Neural cell (in vitro differentiated cells): Measurements from ENCODE around the gene PPM1G. TPM values are rescaled to one million over a fixed set of nuclear protein-coding genes. Genes with fewer than 3 reads are reported as not detected.
A peak's percentile ranks its signal among the peaks of the same experiment; 100 is the strongest.

Experiments used
- H2AFZ ChIP-seq: fragments of 200-600, 300-800 bp; sonication (generic), shearing (Covaris generic); 2 replicates; pipeline ENCODE4 v1.6.0; 2014; ENCODE audit warnings: low read depth, mild to moderate bottlenecking, antibody characterized with exemption, low read length, moderate library complexity
- H3F3A ChIP-seq: fragments of 200-600 bp; shearing (Covaris generic); 2 replicates; pipeline ENCODE4 v1.6.1; 2016; ENCODE audit warnings: mild to moderate bottlenecking, moderate library complexity, mixed read lengths, antibody characterized with exemption, low read length; ENCODE audit not compliant: insufficient read depth, poor library complexity, severe bottlenecking
- H3K27ac ChIP-seq: fragments of 200-600, 300-800 bp; sonication (generic), shearing (Covaris generic); 2 replicates; pipeline ENCODE4 v1.5.1; 2014; ENCODE audit warnings: mild to moderate bottlenecking, low read length, moderate library complexity
- H3K27me3 ChIP-seq: fragments of 300-800, 200-600 bp; sonication (generic), shearing (Covaris generic); 2 replicates; pipeline ENCODE4 v1.6.0; 2014; ENCODE audit warnings: mild to moderate bottlenecking, low read depth, low read length, moderate library complexity; ENCODE audit not compliant: insufficient read depth
- H3K36me3 ChIP-seq: fragments of 300-800, 200-600 bp; sonication (generic), shearing (Covaris generic); 2 replicates; pipeline ENCODE4 v1.5.1; 2014; ENCODE audit warnings: mild to moderate bottlenecking, antibody characterized with exemption, low read length, moderate library complexity; ENCODE audit not compliant: insufficient read depth
- H3K4me2 ChIP-seq: fragments of 300-800, 200-600 bp; sonication (generic), shearing (Covaris generic); 2 replicates; pipeline ENCODE4 v1.6.0; 2014; ENCODE audit warnings: mild to moderate bottlenecking, low read length
- H3K4me3 ChIP-seq: fragments of 300-800, 200-600 bp; sonication (generic), shearing (Covaris generic); 2 replicates; pipeline ENCODE4 v1.5.1; 2014; ENCODE audit warnings: mild to moderate bottlenecking, low read length, moderate library complexity
- H3K79me2 ChIP-seq: fragments of 200-600 bp; shearing (Covaris generic); replicated peaks from 2 replicates; pipeline ENCODE4 v1.6.0; 2014; ENCODE audit warnings: mild to moderate bottlenecking, low read length, moderate library complexity; ENCODE audit not compliant: insufficient read depth
- H3K9ac ChIP-seq: fragments of 300-800, 200-600 bp; sonication (generic), shearing (Covaris generic); 2 replicates; pipeline ENCODE4 v1.6.1; 2016; ENCODE audit warnings: mild to moderate bottlenecking, low read length, mixed read lengths
- H3K9me2 ChIP-seq: fragments of 200-600 bp; shearing (Covaris generic); 2 replicates; pipeline ENCODE4 v1.6.1; 2016; ENCODE audit warnings: mild to moderate bottlenecking, low read length, mixed read lengths; ENCODE audit not compliant: insufficient read depth
- H3K9me3 ChIP-seq: fragments of 200-600, 300-800 bp; sonication (generic), shearing (Covaris generic); 2 replicates; pipeline ENCODE4 v1.6.1; 2016; ENCODE audit warnings: mild to moderate bottlenecking, mixed run types, low read length, moderate library complexity, mixed read lengths
- H4K20me1 ChIP-seq: fragments of 200-600 bp; shearing (Covaris generic); 2 replicates; pipeline ENCODE4 v1.6.1; 2016; ENCODE audit warnings: mild to moderate bottlenecking, mixed run types; ENCODE audit not compliant: insufficient read depth
- EP300 ChIP-seq: fragments of 450-650 bp; conservative IDR thresholded peaks from 2 replicates; pipeline ENCODE4 v1.6.1; 2014; ENCODE audit warnings: antibody characterized with exemption, mild to moderate bottlenecking, moderate library complexity; ENCODE audit not compliant: poor library complexity, severe bottlenecking
- EZH2 ChIP-seq: fragments of 200-600, 300-800 bp; shearing (Covaris generic), sonication (generic); IDR thresholded peaks from 2 replicates; pipeline ENCODE4 v1.6.1; 2014; ENCODE audit warnings: antibody characterized with exemption, low read length, borderline replicate concordance, mild to moderate bottlenecking; ENCODE audit not compliant: insufficient read depth, poor library complexity, severe bottlenecking
- MXI1 ChIP-seq: fragments of 450-650 bp; conservative IDR thresholded peaks from 2 replicates; pipeline ENCODE4 v1.6.1; 2014; ENCODE audit warnings: antibody characterized with exemption, mild to moderate bottlenecking; ENCODE audit not compliant: poor library complexity, severe bottlenecking
- POLR2AphosphoS5 ChIP-seq: IDR thresholded peaks from 2 replicates; pipeline ENCODE4 v1.6.1; 2012
- RAD21 ChIP-seq: fragments of 450-650 bp; conservative IDR thresholded peaks from 2 replicates; pipeline ENCODE4 v1.6.1; 2014; ENCODE audit warnings: antibody characterized with exemption, mild to moderate bottlenecking, moderate library complexity
- REST ChIP-seq: IDR thresholded peaks from 2 replicates; pipeline ENCODE4 v1.6.1; 2012; ENCODE audit warnings: borderline replicate concordance
- SMC3 ChIP-seq: fragments of 450-650 bp; conservative IDR thresholded peaks from 2 replicates; pipeline ENCODE4 v1.6.1; 2014; ENCODE audit warnings: antibody characterized with exemption, mild to moderate bottlenecking, moderate library complexity; ENCODE audit not compliant: poor library complexity
- TAF1 ChIP-seq: IDR thresholded peaks from 2 replicates; pipeline ENCODE4 v1.6.1; 2012; ENCODE audit warnings: low read depth
- polyA minus RNA-seq: library from RNA; depleted of rRNA, polyadenylated mRNA; stranded (reverse); fragments of >200 nt; gene quantifications from 2 replicates; pipeline ENCODE4 v1.2.3, GENCODE V29; 2014
- polyA plus RNA-seq: library from polyadenylated mRNA; depleted of rRNA; stranded (reverse); fragments of >200 nt; gene quantifications from 2 replicates; pipeline ENCODE4 v1.2.3, GENCODE V29; 2014
- TF ChIP-seq, protein P1 (sequence below): fragments of 450-650 bp; IDR thresholded peaks from 2 replicates; pipeline ENCODE4 v1.5.1; 2014; ENCODE audit warnings: antibody characterized with exemption, mild to moderate bottlenecking, moderate library complexity; ENCODE audit not compliant: poor library complexity, severe bottlenecking

PPM1G gene, protein sequence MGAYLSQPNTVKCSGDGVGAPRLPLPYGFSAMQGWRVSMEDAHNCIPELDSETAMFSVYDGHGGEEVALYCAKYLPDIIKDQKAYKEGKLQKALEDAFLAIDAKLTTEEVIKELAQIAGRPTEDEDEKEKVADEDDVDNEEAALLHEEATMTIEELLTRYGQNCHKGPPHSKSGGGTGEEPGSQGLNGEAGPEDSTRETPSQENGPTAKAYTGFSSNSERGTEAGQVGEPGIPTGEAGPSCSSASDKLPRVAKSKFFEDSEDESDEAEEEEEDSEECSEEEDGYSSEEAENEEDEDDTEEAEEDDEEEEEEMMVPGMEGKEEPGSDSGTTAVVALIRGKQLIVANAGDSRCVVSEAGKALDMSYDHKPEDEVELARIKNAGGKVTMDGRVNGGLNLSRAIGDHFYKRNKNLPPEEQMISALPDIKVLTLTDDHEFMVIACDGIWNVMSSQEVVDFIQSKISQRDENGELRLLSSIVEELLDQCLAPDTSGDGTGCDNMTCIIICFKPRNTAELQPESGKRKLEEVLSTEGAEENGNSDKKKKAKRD
- polyA plus RNA-seq (99.0 and 107 TPM in 2 replicates), polyA minus RNA-seq (91.1 and 95.6 TPM in 2 replicates)

- H3K9ac ChIP-seq: peak within 1 kb of the TSS; percentile 82
- H3K36me3 ChIP-seq: no peaks in the 10 kb centered on the region
- H3K9me2 ChIP-seq: no peaks in the 10 kb centered on the region
- H3F3A ChIP-seq: no peaks in the 10 kb centered on the region
- H3K27ac ChIP-seq: peak within 1 kb of the TSS; percentile 83
- H2AFZ ChIP-seq: peak within 1 kb of the TSS; percentile 78
- no peaks in the 10 kb centered on the region for H3K9me3 ChIP-seq
- H3K4me3 ChIP-seq: peak within 1 kb of the TSS; percentile 90
- no peaks in the 10 kb centered on the region for H4K20me1 ChIP-seq
- H3K4me2 ChIP-seq: peak within 1 kb of the TSS; percentile 97
- peaks cover 37% of the 10 kb centered on the region for H3K79me2 ChIP-seq
- TF ChIP-seq SMC3 (no peak), RAD21 (peak; percentile 26), EZH2 (no peak), EP300 (peak; percentile 21), POLR2AphosphoS5 (peak; percentile 91), REST (peak; percentile 45), TAF1 (peak; percentile 65), MXI1 (peak; percentile 91)
- TF ChIP-seq, protein P1, sequence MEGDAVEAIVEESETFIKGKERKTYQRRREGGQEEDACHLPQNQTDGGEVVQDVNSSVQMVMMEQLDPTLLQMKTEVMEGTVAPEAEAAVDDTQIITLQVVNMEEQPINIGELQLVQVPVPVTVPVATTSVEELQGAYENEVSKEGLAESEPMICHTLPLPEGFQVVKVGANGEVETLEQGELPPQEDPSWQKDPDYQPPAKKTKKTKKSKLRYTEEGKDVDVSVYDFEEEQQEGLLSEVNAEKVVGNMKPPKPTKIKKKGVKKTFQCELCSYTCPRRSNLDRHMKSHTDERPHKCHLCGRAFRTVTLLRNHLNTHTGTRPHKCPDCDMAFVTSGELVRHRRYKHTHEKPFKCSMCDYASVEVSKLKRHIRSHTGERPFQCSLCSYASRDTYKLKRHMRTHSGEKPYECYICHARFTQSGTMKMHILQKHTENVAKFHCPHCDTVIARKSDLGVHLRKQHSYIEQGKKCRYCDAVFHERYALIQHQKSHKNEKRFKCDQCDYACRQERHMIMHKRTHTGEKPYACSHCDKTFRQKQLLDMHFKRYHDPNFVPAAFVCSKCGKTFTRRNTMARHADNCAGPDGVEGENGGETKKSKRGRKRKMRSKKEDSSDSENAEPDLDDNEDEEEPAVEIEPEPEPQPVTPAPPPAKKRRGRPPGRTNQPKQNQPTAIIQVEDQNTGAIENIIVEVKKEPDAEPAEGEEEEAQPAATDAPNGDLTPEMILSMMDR: peak; percentile 17
- H3K27me3 ChIP-seq: no peaks in the 10 kb centered on the region
Measured at GRCh38 chr2:27409321-27410073, at the start of gene PPM1G. Gene PPM1G (minus strand): TSS chr2:27409591. CDS start chr2:27409422, 169 bp downstream.

GRCh38 chr2:27453968-27454367 is 44.6 kb upstream of the PPM1G start:
- TF ChIP-seq EP300 (no peak), REST (no peak), EZH2 (no peak), SMC3 (no peak), MXI1 (no peak), TAF1 (no peak), POLR2AphosphoS5 (no peak), RAD21 (no peak)
- TF ChIP-seq, protein P1: no peak
- Histone ChIP-seq H3K79me2 (no peaks in the 10 kb centered on the region), H3K4me3 (no peak overlapping the region), H3K4me2 (no peak overlapping the region), H3K9ac (no peak overlapping the region), H3K9me3 (no peaks in the 10 kb centered on the region), H3K9me2 (no peaks in the 10 kb centered on the region), H3K27me3 (no peaks in the 10 kb centered on the region), H3K27ac (no peak overlapping the region), H3F3A (no peaks in the 10 kb centered on the region), H4K20me1 (no peaks in the 10 kb centered on the region), H3K36me3 (no peaks in the 10 kb centered on the region), H2AFZ (no peak overlapping the region)
